Activated B cell treated with CpG ODN at 0.5 μM for 24 hours (primary cell): ENCODE results near the gene ETS1. TPM values are rescaled to one million over a fixed set of nuclear protein-coding genes. Genes with fewer than 3 reads are reported as not detected.

ENCODE experiments used
- ATAC-seq: fragments of 200-7000 bp; cut with Tn5 transposase; one replicate; pipeline ENCODE4 v1.10.0; 2021; ENCODE audit warnings: low read depth, mild to moderate bottlenecking, moderate library complexity
- CTCF ChIA-PET: fragments of 350-600 bp; sonication (Branson Sonifier 250); formaldehyde crosslinking; loops from one replicate; lab custom pipeline; 2021; ENCODE audit warnings: antibody characterized with exemption; lab: Charles Lee
- POLR2A ChIA-PET: fragments of 350-600 bp; sonication (Branson Sonifier 250); formaldehyde crosslinking; loops from one replicate; lab custom pipeline; 2021; ENCODE audit warnings: antibody characterized with exemption; lab: Charles Lee
- DNase-seq: peaks from one replicate; pipeline ENCODE4 v3.0.0; 2022
- H3K27ac Mint-ChIP-seq: one replicate; pipeline ENCODE4 v1.8.0; 2020; ENCODE audit warnings: mixed read lengths
- H3K27me3 Mint-ChIP-seq: one replicate; pipeline ENCODE4 v1.8.0; 2021; ENCODE audit warnings: mixed read lengths
- H3K36me3 Mint-ChIP-seq: one replicate; pipeline ENCODE4 v1.8.0; 2021; ENCODE audit warnings: low read depth, mixed read lengths
- H3K4me1 Mint-ChIP-seq: one replicate; pipeline ENCODE4 v1.8.0; 2021; ENCODE audit warnings: mixed read lengths
- H3K4me3 Mint-ChIP-seq: one replicate; pipeline ENCODE4 v1.8.0; 2020; ENCODE audit warnings: mild to moderate bottlenecking, mixed read lengths
- H3K9me3 Mint-ChIP-seq: one replicate; pipeline ENCODE4 v1.8.0; 2020; ENCODE audit warnings: mixed read lengths
- CTCF ChIP-seq: fragments of 200-600 bp; IDR thresholded peaks from one replicate; pipeline ENCODE4 v1.8.0; 2022; ENCODE audit warnings: antibody characterized with exemption, mild to moderate bottlenecking
- intact Hi-C: fragments of 100-400 bp; cut with micrococcal nuclease; formaldehyde crosslinking; loops from one replicate; pipeline ENCODE4 v1.15.1; 2024
- total RNA-seq: library from RNA; stranded (reverse); gene quantifications from 2 replicates; pipeline ENCODE4 v1.2.3, GENCODE V29; 2022

The ETS1 gene
- total RNA-seq, 1 donor from 2014 or later = 301 TPM

- CTCF ChIA-PET = interaction anchor here (0.8 to 1.4 kb wide), 4 partner anchors 9 to 12 kb away, joined by 3 to 5 read pairs (median 4); no protein-coding TSS in a partner anchor
- intact Hi-C loops = no loop called here
- POLR2A ChIA-PET = interaction anchor here (0.7 to 15.2 kb wide), 13 partner anchors 8 to 330 kb away, joined by 3 to 574 read pairs (median 4); partner anchors contain the start of gene FLI1
- H3K4me1 Mint-ChIP-seq = peaks cover 87% of the 10 kb centered on the region
- H3K4me3 Mint-ChIP-seq = no peak overlapping the region
- ATAC-seq = no peak
- no peaks in the 10 kb centered on the region for H3K36me3 Mint-ChIP-seq
- H3K27ac Mint-ChIP-seq = peak overlapping the region; percentile 99
- no peak for DNase-seq
- no peaks in the 10 kb centered on the region for H3K27me3 Mint-ChIP-seq
- no peaks in the 10 kb centered on the region for H3K9me3 Mint-ChIP-seq
- TF ChIP-seq CTCF = no peak
Observed at GRCh38 chr11:128619540-128620308, 32.4 kb upstream of the ETS1 start.

- no peak for ATAC-seq
- peak overlapping the region; percentile 17 for H3K4me3 Mint-ChIP-seq
- no peaks in the 10 kb centered on the region for H3K9me3 Mint-ChIP-seq
- no peak for DNase-seq
- intact Hi-C loops = no loop called here
- H3K27me3 Mint-ChIP-seq = no peaks in the 10 kb centered on the region
- TF ChIP-seq CTCF = no peak
- peak overlapping the region; percentile 99 for H3K27ac Mint-ChIP-seq
- ChIA-PET CTCF (interaction anchor here (1.0 to 1.4 kb wide), 2 partner anchors 12 to 329 kb away, joined by 3 to 4 read pairs; no protein-coding TSS in a partner anchor), POLR2A (interaction anchor here (1.0 to 15.2 kb wide), 5 partner anchors 11 to 96 kb away, joined by 3 to 574 read pairs (median 7); no protein-coding TSS in a partner anchor)
- H3K36me3 Mint-ChIP-seq = no peaks in the 10 kb centered on the region
- peaks cover 87% of the 10 kb centered on the region for H3K4me1 Mint-ChIP-seq
Observed at GRCh38 chr11:128619007-128619406, 31.6 kb upstream of the ETS1 start.

- no peaks in the 10 kb centered on the region for H3K27me3 Mint-ChIP-seq
Observed at GRCh38 chr11:128618603-128619002, 31.2 kb upstream of the ETS1 start.

GRCh38 chr11:128616161-128616560 lies 28.8 kb upstream of the ETS1 start:
- no peak overlapping the region for H3K27ac Mint-ChIP-seq
- CTCF ChIA-PET = no interaction called here
- intact Hi-C loops = no loop called here
- no peak for ATAC-seq
- H3K4me3 Mint-ChIP-seq = no peak overlapping the region
- no peaks in the 10 kb centered on the region for H3K36me3 Mint-ChIP-seq
- TF ChIP-seq CTCF = no peak
- H3K27me3 Mint-ChIP-seq = no peaks in the 10 kb centered on the region
- H3K4me1 Mint-ChIP-seq = peaks cover 87% of the 10 kb centered on the region
- no peaks in the 10 kb centered on the region for H3K9me3 Mint-ChIP-seq
- no peak for DNase-seq
- POLR2A ChIA-PET = interaction anchor here (0.9 kb wide), 1 partner anchor 52 kb away, joined by 4 read pairs; no protein-coding TSS in a partner anchor

More at GRCh38 chr11:128618603-128619002, 31.2 kb upstream of the ETS1 start:
- no peak for ATAC-seq
- POLR2A ChIA-PET = interaction anchor here (0.6 to 15.2 kb wide), 4 partner anchors 10 to 108 kb away, joined by 3 to 574 read pairs (median 8); no protein-coding TSS in a partner anchor
- intact Hi-C loops = no loop called here
- H3K4me1 Mint-ChIP-seq = peaks cover 87% of the 10 kb centered on the region
- no peak for DNase-seq
- peak overlapping the region; percentile 99 for H3K27ac Mint-ChIP-seq
- no peaks in the 10 kb centered on the region for H3K36me3 Mint-ChIP-seq
- peak overlapping the region; percentile 17 for H3K4me3 Mint-ChIP-seq
- CTCF ChIA-PET = interaction anchor here (1.0 kb wide), 1 partner anchor 328 kb away, joined by 3 read pairs; no protein-coding TSS in a partner anchor
- H3K9me3 Mint-ChIP-seq = no peaks in the 10 kb centered on the region
- no peak for TF ChIP-seq CTCF

GRCh38 chr11:128615612-128616011 lies 28.3 kb upstream of the ETS1 start:
- H3K27ac Mint-ChIP-seq = peak overlapping the region; percentile 50
- CTCF ChIA-PET = no interaction called here
- POLR2A ChIA-PET = no interaction called here

More at GRCh38 chr11:128615612-128616011, 28.3 kb upstream of the ETS1 start:
- ATAC-seq (no peak), DNase-seq (no peak)
- TF ChIP-seq CTCF = no peak
- Mint-ChIP-seq H3K27me3 (no peaks in the 10 kb centered on the region), H3K9me3 (no peaks in the 10 kb centered on the region), H3K36me3 (no peaks in the 10 kb centered on the region), H3K4me3 (no peak overlapping the region), H3K4me1 (peaks cover 87% of the 10 kb centered on the region)
- intact Hi-C loops = no loop called here
